ENCODE results near the gene MLLT3. TPM values are rescaled to one million over a fixed set of nuclear protein-coding genes. Genes with fewer than 3 reads are reported as not detected.

MLLT3 gene
- total and polyA plus RNA-seq, 2 of the 13 experiments (the other 11 are each of a cell fraction or from before 2014, with no cell fraction given): 12.3 to 12.6 TPM

DNA sequence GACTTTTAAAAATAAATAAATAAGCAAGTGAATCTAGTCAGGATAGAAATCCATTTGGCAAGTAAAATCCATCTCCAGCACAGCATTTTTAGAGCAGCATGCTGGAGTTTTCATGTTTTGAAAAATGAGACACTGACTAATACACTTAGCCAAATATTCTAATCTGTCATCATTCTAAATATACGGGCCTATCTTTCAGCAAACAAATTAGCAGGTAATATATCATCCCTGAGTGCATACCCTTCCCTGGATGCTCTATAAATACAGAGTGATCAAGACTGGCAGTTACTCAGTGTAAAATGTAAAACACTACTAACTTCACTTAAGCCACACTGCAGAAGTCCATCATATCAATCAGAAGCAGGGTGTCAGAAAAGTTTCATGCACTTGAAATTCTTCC is 58.4 kb downstream of the MLLT3 start:
- Histone ChIP-seq H3K4me1 (ENCODE audit: insufficient read depth, low read length) (0 out of 2 replicates have a peak, but pooled peaks cover 9% of the 10 kb centered on the region), H3K36me3 (replicated peaks in 1 of 2; ENCODE audit: control insufficient read depth in 1 of 2, insufficient read depth in 2 of 2, low read length in 2 of 2) (no peaks in the 10 kb centered on the region), H3K27ac (ENCODE audit: extremely low read length, insufficient read depth, low read length) (no peak overlapping the region), H3K9ac (ENCODE audit: insufficient read depth, low read depth, low read length) (no peak overlapping the region), H3K9me3 (ENCODE audit: low read length) (no peaks in the 10 kb centered on the region), H4K20me1 (ENCODE audit: insufficient read depth, low read length) (no peaks in the 10 kb centered on the region), H3K4me2 (ENCODE audit: low read depth, low read length) (no peak overlapping the region), H3K27me3 (ENCODE audit: control insufficient read depth in 1 of 2, insufficient read depth in 2 of 2, low read length in 2 of 2) (no peaks in the 10 kb centered on the region), H3K79me2 (ENCODE audit: insufficient read depth, low read length) (no peaks in the 10 kb centered on the region), H3K4me3 (replicated peaks in 1 of 3; ENCODE audit: insufficient read depth in 1 of 3, low read depth in 2 of 3, low read length in 3 of 3) (no peak overlapping the region), H2AFZ (ENCODE audit: low read length) (no peak overlapping the region)
- intact Hi-C loops (cut with micrococcal nuclease; ENCODE audit: unreplicated experiment) (no loop called here), in situ Hi-C loops (cut with HindIII; ENCODE audit: extremely low pct_ligation_motif_present, low pct_unique_long_range_greater_than_20kb) (loop anchor here (10.0 kb wide), 1 partner anchor 61 kb away; the partner anchor contains the start of gene MLLT3)
- CTCF ChIA-PET (ENCODE audit: low intra/inter-chr PET ratio, low total read pairs): no interaction called here
- POLR2A ChIA-PET: no interaction called here
- no peak for TF ChIP-seq IRX3 (CRISPR knock-in tag; IDR thresholded peaks at IDR 0.05; ENCODE audit: borderline replicate concordance, low read depth)
- TF ChIP-seq, protein P1, sequence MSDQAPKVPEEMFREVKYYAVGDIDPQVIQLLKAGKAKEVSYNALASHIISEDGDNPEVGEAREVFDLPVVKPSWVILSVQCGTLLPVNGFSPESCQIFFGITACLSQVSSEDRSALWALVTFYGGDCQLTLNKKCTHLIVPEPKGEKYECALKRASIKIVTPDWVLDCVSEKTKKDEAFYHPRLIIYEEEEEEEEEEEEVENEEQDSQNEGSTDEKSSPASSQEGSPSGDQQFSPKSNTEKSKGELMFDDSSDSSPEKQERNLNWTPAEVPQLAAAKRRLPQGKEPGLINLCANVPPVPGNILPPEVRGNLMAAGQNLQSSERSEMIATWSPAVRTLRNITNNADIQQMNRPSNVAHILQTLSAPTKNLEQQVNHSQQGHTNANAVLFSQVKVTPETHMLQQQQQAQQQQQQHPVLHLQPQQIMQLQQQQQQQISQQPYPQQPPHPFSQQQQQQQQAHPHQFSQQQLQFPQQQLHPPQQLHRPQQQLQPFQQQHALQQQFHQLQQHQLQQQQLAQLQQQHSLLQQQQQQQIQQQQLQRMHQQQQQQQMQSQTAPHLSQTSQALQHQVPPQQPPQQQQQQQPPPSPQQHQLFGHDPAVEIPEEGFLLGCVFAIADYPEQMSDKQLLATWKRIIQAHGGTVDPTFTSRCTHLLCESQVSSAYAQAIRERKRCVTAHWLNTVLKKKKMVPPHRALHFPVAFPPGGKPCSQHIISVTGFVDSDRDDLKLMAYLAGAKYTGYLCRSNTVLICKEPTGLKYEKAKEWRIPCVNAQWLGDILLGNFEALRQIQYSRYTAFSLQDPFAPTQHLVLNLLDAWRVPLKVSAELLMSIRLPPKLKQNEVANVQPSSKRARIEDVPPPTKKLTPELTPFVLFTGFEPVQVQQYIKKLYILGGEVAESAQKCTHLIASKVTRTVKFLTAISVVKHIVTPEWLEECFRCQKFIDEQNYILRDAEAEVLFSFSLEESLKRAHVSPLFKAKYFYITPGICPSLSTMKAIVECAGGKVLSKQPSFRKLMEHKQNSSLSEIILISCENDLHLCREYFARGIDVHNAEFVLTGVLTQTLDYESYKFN (CRISPR knock-in tag; conservative IDR thresholded peaks at IDR 0.05): no peak
- no peak for TF ChIP-seq GTF2F1 (IDR thresholded peaks at IDR 0.05; ENCODE audit: low read length)
- TF ChIP-seq ZNF251 (CRISPR knock-in tag; IDR thresholded peaks at IDR 0.05): no peak
- TF ChIP-seq ZNF296 (CRISPR knock-in tag; conservative IDR thresholded peaks at IDR 0.05): no peak
- no peak for TF ChIP-seq CENPX (CRISPR knock-in tag; IDR thresholded peaks at IDR 0.05)
- ATAC-seq: no peak
- no TSS peak for BruUV-seq (replicated peaks)
- no peak for FAIRE-seq
- WGBS (ENCODE audit: low lambda C conversion rate): 44% methylated on average over 1 of the region's 1 CpG
- no peak for DNase-seq (ENCODE audit: low spot score)

All from HepG2 (cell line).